H1 (cell line): ENCODE measurements around the gene MILR1. TPM values are rescaled to one million over a fixed set of nuclear protein-coding genes. Genes with fewer than 3 reads are reported as not detected.
A peak's percentile ranks its signal among the peaks of the same experiment; 100 is the strongest.

Experiments used
- CTCF ChIA-PET: fragments of 300-600 bp; sonication (Branson Sonifier 250); formaldehyde crosslinking; loops from one replicate; lab custom pipeline; 2021; ENCODE audit not compliant: partially characterized antibody; lab: Charles Lee
- POLR2A ChIA-PET: fragments of 300-600 bp; sonication (Branson Sonifier 250); formaldehyde crosslinking; loops from one replicate; lab custom pipeline; 2021; ENCODE audit warnings: inconsistent platforms; ENCODE audit not compliant: partially characterized antibody; lab: Charles Lee
- DNase-seq, 2 experiments: peaks; one replicate each; pipeline versions ENCODE4 v3.0.0 to v3.0.0-alpha.2; 2010 to 2022; ENCODE audit warnings: low spot score in 2 of 2, low read depth in 1 of 2, mixed read lengths in 1 of 2
- FAIRE-seq: peaks from 2 replicates; lab custom pipeline; 2011; peaks lifted over from hg19 to GRCh38; lab: Jason Lieb, UNC
- H2AFZ ChIP-seq: 2 replicates; pipeline ENCODE4 v1.8.1; 2012; ENCODE audit warnings: low read length, inconsistent platforms
- H2AK5ac ChIP-seq: 2 replicates; pipeline ENCODE4 v1.6.1; 2013; ENCODE audit warnings: low read depth, low read length
- H2BK120ac ChIP-seq: replicated peaks from 2 replicates; pipeline ENCODE3; 2013; ENCODE audit warnings: low read depth, low read length, inconsistent platforms
- H2BK12ac ChIP-seq: 2 replicates; pipeline ENCODE4 v1.6.1; 2013; ENCODE audit warnings: low read depth, low read length
- H2BK15ac ChIP-seq: 2 replicates; pipeline ENCODE4 v1.6.1; 2013; ENCODE audit warnings: low read length
- H2BK20ac ChIP-seq: 2 replicates; pipeline ENCODE4 v1.6.1; 2013; ENCODE audit warnings: low read length
- H2BK5ac ChIP-seq: 2 replicates; pipeline ENCODE4 v1.6.1; 2013; ENCODE audit warnings: low read depth, low read length
- H3K14ac ChIP-seq: 2 replicates; pipeline ENCODE4 v1.6.1; 2013; ENCODE audit warnings: inconsistent platforms; ENCODE audit not compliant: insufficient read length
- H3K18ac ChIP-seq: 2 replicates; pipeline ENCODE4 v1.6.1; 2013; ENCODE audit warnings: low read length; ENCODE audit errors: extremely low read depth
- H3K23ac ChIP-seq: 2 replicates; pipeline ENCODE4 v1.6.1; 2013; ENCODE audit warnings: inconsistent platforms; ENCODE audit not compliant: insufficient read length
- H3K23me2 ChIP-seq: 2 replicates; pipeline ENCODE4 v1.6.1; 2013; ENCODE audit warnings: low read depth, low read length
- H3K27ac ChIP-seq: 2 replicates; pipeline ENCODE4 v1.6.1; 2011; ENCODE audit warnings: low read depth, low read length, inconsistent platforms
- H3K27me3 ChIP-seq, 4 experiments: replicated peaks in 1 of 4; 1 replicate in 1 of 4; 2 replicates in 3 of 4; pipeline versions ENCODE4 v1.6.1 to v1.8.1; 2011 to 2013; ENCODE audit warnings: low read length in 3 of 4, mild to moderate bottlenecking in 3 of 4, inconsistent platforms in 2 of 4, mixed read lengths in 2 of 4, moderate library complexity in 1 of 4; ENCODE audit not compliant: control insufficient read depth in 3 of 4, insufficient read depth in 3 of 4; ENCODE audit errors: extremely low read depth in 1 of 4
- H3K36me3 ChIP-seq, 4 experiments: 2 replicates each; pipeline versions ENCODE4 v1.6.1 to v1.8.1; 2011 to 2013; ENCODE audit warnings: mild to moderate bottlenecking in 4 of 4, low read length in 3 of 4, moderate library complexity in 2 of 4, control low read depth in 1 of 4, inconsistent platforms in 1 of 4; ENCODE audit not compliant: insufficient read depth in 4 of 4, control insufficient read depth in 2 of 4
- H3K4ac ChIP-seq: replicated peaks from 2 replicates; pipeline ENCODE3; 2013; ENCODE audit warnings: low read length, low read depth, mixed read lengths, inconsistent platforms; ENCODE audit not compliant: insufficient read length
- H3K4me1 ChIP-seq, 4 experiments: replicated peaks in 1 of 4; 1 replicate in 1 of 4; 2 replicates in 3 of 4; pipeline versions ENCODE4 v1.6.1 to v1.8.1; 2011 to 2013; ENCODE audit warnings: low read length in 3 of 4, inconsistent platforms in 2 of 4, mixed read lengths in 1 of 4; ENCODE audit not compliant: insufficient read depth in 4 of 4, control insufficient read depth in 3 of 4
- H3K4me2 ChIP-seq, 2 experiments: 2 replicates each; pipeline versions ENCODE4 v1.6.1 to v1.8.1; 2011 to 2013; ENCODE audit warnings: low read depth in 2 of 2, low read length in 2 of 2, control low read depth in 1 of 2, inconsistent platforms in 1 of 2, mild to moderate bottlenecking in 1 of 2; ENCODE audit not compliant: insufficient read depth in 1 of 2
- H3K4me3 ChIP-seq, 4 experiments: fragments of 200-600, 300-600 bp in 1 of 4; sonication (generic), shearing (Covaris generic), sonication (Bioruptor Twin) in 1 of 4; 2 replicates each; pipeline versions ENCODE4 v1.5.1 to v1.8.1; 2011 to 2016; ENCODE audit warnings: low read length in 4 of 4, low read depth in 3 of 4, control low read depth in 2 of 4, inconsistent platforms in 2 of 4, mild to moderate bottlenecking in 2 of 4, mixed read lengths in 1 of 4, moderate library complexity in 1 of 4; ENCODE audit not compliant: insufficient read depth in 2 of 4; ENCODE audit errors: extremely low read depth in 1 of 4
- H3K56ac ChIP-seq: replicated peaks from 2 replicates; pipeline ENCODE3; 2013; ENCODE audit warnings: low read depth, mild to moderate bottlenecking, mixed read lengths, low read length, inconsistent platforms; ENCODE audit not compliant: insufficient read length
- H3K79me1 ChIP-seq: 2 replicates; pipeline ENCODE4 v1.6.1; 2013; ENCODE audit warnings: low read depth, low read length, control low read depth
- H3K79me2 ChIP-seq, 2 experiments: 2 replicates each; pipeline versions ENCODE4 v1.6.1 to v1.8.1; 2012 to 2013; ENCODE audit warnings: low read length in 2 of 2, mild to moderate bottlenecking in 2 of 2, inconsistent platforms in 1 of 2; ENCODE audit not compliant: insufficient read depth in 2 of 2, control insufficient read depth in 1 of 2
- H3K9ac ChIP-seq, 4 experiments: replicated peaks in 1 of 4; 1 replicate in 1 of 4; 2 replicates in 3 of 4; pipeline versions ENCODE4 v1.6.1 to v1.8.1; 2011 to 2013; ENCODE audit warnings: low read depth in 3 of 4, low read length in 3 of 4, control low read depth in 2 of 4, mild to moderate bottlenecking in 2 of 4, moderate library complexity in 2 of 4, inconsistent platforms in 1 of 4; ENCODE audit errors: extremely low read depth in 1 of 4
- H3K9me3 ChIP-seq, 2 experiments: 2 replicates each; pipeline versions ENCODE4 v1.6.1 to v1.8.1; 2012 to 2013; ENCODE audit warnings: mild to moderate bottlenecking in 2 of 2, moderate library complexity in 2 of 2, control low read depth in 1 of 2, inconsistent platforms in 1 of 2, low read depth in 1 of 2, low read length in 1 of 2, mixed read lengths in 1 of 2; ENCODE audit not compliant: insufficient read depth in 2 of 2
- H4K20me1 ChIP-seq, 2 experiments: replicated peaks in 1 of 2; 2 replicates each; pipeline versions ENCODE3 to v1.8.1; 2011 to 2013; ENCODE audit warnings: inconsistent platforms in 2 of 2, low read length in 2 of 2, mild to moderate bottlenecking in 1 of 2; ENCODE audit not compliant: insufficient read depth in 2 of 2, control insufficient read depth in 1 of 2
- H4K5ac ChIP-seq: 2 replicates; pipeline ENCODE4 v1.6.1; 2013; ENCODE audit warnings: low read length, low read depth, mixed read lengths, inconsistent platforms; ENCODE audit not compliant: insufficient read length
- H4K8ac ChIP-seq: 2 replicates; pipeline ENCODE4 v1.8.0; 2013; ENCODE audit warnings: mild to moderate bottlenecking, moderate library complexity, low read length, inconsistent platforms; ENCODE audit not compliant: insufficient read depth; ENCODE audit errors: extremely low read depth
- H4K91ac ChIP-seq: replicated peaks from 2 replicates; pipeline ENCODE3; 2013; ENCODE audit warnings: low read length, mixed read lengths, inconsistent platforms; ENCODE audit not compliant: insufficient read length
- CHD1 ChIP-seq: IDR thresholded peaks from 2 replicates; pipeline ENCODE4 v1.6.1; 2012; ENCODE audit warnings: low read depth, low read length, improper control_type of control experiment
- JUN ChIP-seq: IDR thresholded peaks from 2 replicates; pipeline ENCODE4 v1.6.1; 2011; ENCODE audit warnings: low read depth, mild to moderate bottlenecking, improper control_type of control experiment, low read length
- KDM4A ChIP-seq: IDR thresholded peaks from one replicate; pipeline ENCODE4 v1.7.1; 2012; ENCODE audit warnings: low read depth, mild to moderate bottlenecking, moderate library complexity, low read length, inconsistent platforms; ENCODE audit not compliant: severe bottlenecking
- MAFK ChIP-seq: IDR thresholded peaks from 2 replicates; pipeline ENCODE4 v1.6.1; 2012; ENCODE audit warnings: low read depth, mild to moderate bottlenecking, improper control_type of control experiment, low read length
- RAD21 ChIP-seq, 2 experiments: IDR thresholded peaks in 1 of 2; conservative IDR thresholded peaks in 1 of 2; 2 replicates each; pipeline ENCODE4 v1.6.1; 2011; ENCODE audit warnings: low read depth in 2 of 2, low read length in 2 of 2, improper control_type of control experiment in 1 of 2, inconsistent platforms in 1 of 2, mild to moderate bottlenecking in 1 of 2, moderate library complexity in 1 of 2
- TAF1 ChIP-seq: IDR thresholded peaks from 2 replicates; pipeline ENCODE4 v1.6.1; 2011; ENCODE audit warnings: mild to moderate bottlenecking, low read depth, low read length
- ZNF274 ChIP-seq: IDR thresholded peaks from 2 replicates; pipeline ENCODE4 v1.7.0; 2012; ENCODE audit warnings: low read length, borderline replicate concordance; ENCODE audit errors: extremely low read depth
- WGBS, 2 experiments: shearing (Covaris generic) in 1 of 2; methylation state at CpG; one replicate each; pipeline versions ENCODE4 v1.1.6 to v1.1.7; 2013 to 2015; ENCODE audit warnings: low lambda C conversion rate in 2 of 2, mixed read lengths in 2 of 2, inconsistent platforms in 1 of 2, low coverage in 1 of 2, missing lambda C conversion rate in 1 of 2; ENCODE audit not compliant: insufficient replicate concordance in 2 of 2, insufficient coverage in 1 of 2, insufficient read length in 1 of 2; ENCODE audit errors: extremely low coverage in 1 of 2, missing lambda C conversion rate in 1 of 2; 5-methylcytosine and 5-hydroxymethylcytosine counted together
- polyA plus RNA-seq, 7 experiments: library from polyadenylated mRNA; depleted of rRNA in 3 of 7; stranded (reverse) in 5 of 7; unstranded in 2 of 7; fragments of >200 nt in 5 of 7; fragments of 200-250 nt in 2 of 7; gene quantifications; 1 replicate in 5 of 7; 2 replicates in 1 of 7; 4 replicates in 1 of 7; pipeline versions ENCODE4 v1.2.1 to v1.2.3, GENCODE V29; 2011 to 2013; ENCODE audit warnings: missing spikeins in 2 of 7, mixed read lengths in 2 of 7
- total RNA-seq: library from RNA; stranded (reverse); fragmentation: NEBNext Ultra II Directional; extraction: Animal tissue kit (Norgen Biotek cat#: 25700); gene quantifications from 2 replicates; pipeline ENCODE4 v1.2.1, GENCODE V29; 2021
- TF ChIP-seq, protein P1 (sequence below): IDR thresholded peaks from 2 replicates; pipeline ENCODE4 v1.6.1; 2012; ENCODE audit warnings: low read length, inconsistent platforms

Gene MILR1
- total and polyA plus RNA-seq, 2 of the 8 experiments (the other 6 are each of a cell fraction or from before 2014, with no cell fraction given) = not detected

DNA sequence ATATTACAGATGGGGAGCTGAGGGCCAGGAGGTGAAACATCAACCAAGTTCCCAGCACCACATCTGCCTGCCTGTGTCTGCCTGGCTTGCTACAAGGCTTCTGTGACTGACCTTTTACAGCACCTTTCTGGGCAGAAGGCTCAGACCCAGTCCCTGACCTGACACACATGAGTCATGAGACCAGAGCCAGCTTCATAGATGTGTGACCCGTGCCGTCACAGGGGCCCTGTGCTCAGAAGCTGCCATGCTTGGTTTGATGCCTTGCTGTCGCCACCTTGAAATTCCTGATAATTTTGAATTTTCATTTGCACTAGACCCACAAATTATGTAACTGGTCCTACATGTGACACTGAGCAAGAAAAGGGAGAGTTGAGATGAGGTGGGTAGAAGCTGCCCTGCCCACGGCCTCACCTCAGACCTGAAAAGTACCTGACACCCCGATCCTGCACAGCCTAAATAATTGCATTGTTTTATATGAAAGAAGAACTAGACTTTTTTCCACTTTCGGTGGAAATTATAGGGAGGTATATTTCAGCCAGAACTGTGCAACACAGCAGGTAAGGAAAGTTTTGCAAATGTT lies 44.9 kb upstream of the MILR1 start:
- Histone ChIP-seq H3K4ac (no peak overlapping the region), H4K8ac (peak overlapping the region; percentile 68; the same call in 1 of the 2 replicates), H2BK120ac (no peak overlapping the region), H3K79me2 (no peaks in the 10 kb centered on the region), H2BK5ac (no peak overlapping the region), H3K4me1 (no peaks in the 10 kb centered on the region), H3K56ac (no peak overlapping the region), H3K9me3 (no peaks in the 10 kb centered on the region), H3K4me2 (no peak overlapping the region), H3K79me1 (no peaks in the 10 kb centered on the region), H2BK12ac (no peak overlapping the region), H3K36me3 (no peaks in the 10 kb centered on the region), H3K18ac (no peak overlapping the region), H3K14ac (no peak overlapping the region), H4K5ac (no peak overlapping the region), H2BK15ac (no peak overlapping the region), H2AK5ac (no peak overlapping the region), H3K9ac (no peak overlapping the region), H3K27ac (no peak overlapping the region), H2AFZ (no peak overlapping the region), H3K23me2 (no peaks in the 10 kb centered on the region), H4K91ac (no peak overlapping the region), H3K23ac (no peak overlapping the region), H4K20me1 (no peaks in the 10 kb centered on the region), H3K4me3 (no peak overlapping the region), H2BK20ac (no peak overlapping the region), H3K27me3 (no peaks in the 10 kb centered on the region)
- ChIA-PET CTCF (interaction anchor here (0.9 to 1.5 kb wide), 3 partner anchors 16 to 84 kb away, joined by 3 to 6 read pairs (median 3); no protein-coding TSS in a partner anchor), POLR2A (no interaction called here)
- no peak for TF ChIP-seq CHD1
- no peak for TF ChIP-seq ZNF274
- TF ChIP-seq KDM4A = no peak
- no peak for TF ChIP-seq JUN
- TF ChIP-seq, protein P1, sequence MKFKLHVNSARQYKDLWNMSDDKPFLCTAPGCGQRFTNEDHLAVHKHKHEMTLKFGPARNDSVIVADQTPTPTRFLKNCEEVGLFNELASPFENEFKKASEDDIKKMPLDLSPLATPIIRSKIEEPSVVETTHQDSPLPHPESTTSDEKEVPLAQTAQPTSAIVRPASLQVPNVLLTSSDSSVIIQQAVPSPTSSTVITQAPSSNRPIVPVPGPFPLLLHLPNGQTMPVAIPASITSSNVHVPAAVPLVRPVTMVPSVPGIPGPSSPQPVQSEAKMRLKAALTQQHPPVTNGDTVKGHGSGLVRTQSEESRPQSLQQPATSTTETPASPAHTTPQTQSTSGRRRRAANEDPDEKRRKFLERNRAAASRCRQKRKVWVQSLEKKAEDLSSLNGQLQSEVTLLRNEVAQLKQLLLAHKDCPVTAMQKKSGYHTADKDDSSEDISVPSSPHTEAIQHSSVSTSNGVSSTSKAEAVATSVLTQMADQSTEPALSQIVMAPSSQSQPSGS = no peak
- TF ChIP-seq TAF1 = no peak
- TF ChIP-seq MAFK = no peak
- no peak for TF ChIP-seq RAD21 (IDR thresholded peaks at IDR 0.05 in 1 of 2, conservative IDR thresholded peaks at IDR 0.05 in 1 of 2; ENCODE audit: low read depth in 2 of 2, low read length in 2 of 2)
- DNase-seq = no peak
- FAIRE-seq = no peak
- WGBS, 2 experiments = 83% methylated on average over 4 of the region's 6 CpGs; no CpG with 5 or more reads in 1 of the 2 experiments
